Esophagus (tissue), 2 donors: ENCODE data around the gene CDC42EP5. TPM values are rescaled to one million over a fixed set of nuclear protein-coding genes. Genes with fewer than 3 reads are reported as not detected.
A peak's percentile ranks its signal among the peaks of the same experiment; 100 is the strongest.

Experiments used
- H3K27ac ChIP-seq, 2 donors: one replicate each; pipeline ENCODE4 v1.5.1; 2013; ENCODE audit warnings: low read depth in 2 of 2, mild to moderate bottlenecking in 2 of 2, inconsistent platforms in 1 of 2, low read length in 1 of 2, moderate library complexity in 1 of 2
- H3K27me3 ChIP-seq, 2 donors: one replicate each; pipeline ENCODE4 v1.6.1; 2013; ENCODE audit warnings: low read length in 2 of 2, control low read depth in 1 of 2, mild to moderate bottlenecking in 1 of 2; ENCODE audit not compliant: insufficient read depth in 2 of 2, control insufficient read depth in 1 of 2
- H3K36me3 ChIP-seq, 2 donors: one replicate each; pipeline ENCODE4 v1.6.1; 2013; ENCODE audit warnings: low read length in 1 of 2; ENCODE audit not compliant: control insufficient read depth in 2 of 2, insufficient read depth in 2 of 2
- H3K4me1 ChIP-seq, 2 donors: one replicate each; pipeline ENCODE4 v1.6.1; 2013; ENCODE audit warnings: low read length in 1 of 2; ENCODE audit not compliant: control insufficient read depth in 2 of 2, insufficient read depth in 2 of 2
- H3K4me3 ChIP-seq, 2 donors: one replicate each; pipeline ENCODE4 v1.5.1; 2013; ENCODE audit warnings: low read length in 2 of 2, mild to moderate bottlenecking in 2 of 2, low read depth in 1 of 2, moderate library complexity in 1 of 2
- H3K9me3 ChIP-seq, 2 donors: one replicate each; pipeline ENCODE4 v1.6.1; 2013; ENCODE audit warnings: mild to moderate bottlenecking in 2 of 2, low read depth in 1 of 2, low read length in 1 of 2, moderate library complexity in 1 of 2; ENCODE audit not compliant: control insufficient read depth in 2 of 2, insufficient read depth in 1 of 2
- WGBS, 2 donors: extraction: QIAGEN DNeasy Blood & Tissue Kit; methylation state at CpG; one replicate each; pipeline ENCODE4 v1.1.7; 2013; 5-methylcytosine and 5-hydroxymethylcytosine counted together
- polyA plus RNA-seq, 2 donors: library from polyadenylated mRNA; stranded (reverse); fragments of 200-250 nt; gene quantifications; one replicate each; pipeline ENCODE4 v1.2.3, GENCODE V29; 2013
- donor health status: healthy with polysubstance abuse.
- donor health status: Bipolar disorder and iron deficiency.

CDC42EP5 gene
- polyA plus RNA-seq, 2 donors, result 7.0 to 13.1 TPM

DNA sequence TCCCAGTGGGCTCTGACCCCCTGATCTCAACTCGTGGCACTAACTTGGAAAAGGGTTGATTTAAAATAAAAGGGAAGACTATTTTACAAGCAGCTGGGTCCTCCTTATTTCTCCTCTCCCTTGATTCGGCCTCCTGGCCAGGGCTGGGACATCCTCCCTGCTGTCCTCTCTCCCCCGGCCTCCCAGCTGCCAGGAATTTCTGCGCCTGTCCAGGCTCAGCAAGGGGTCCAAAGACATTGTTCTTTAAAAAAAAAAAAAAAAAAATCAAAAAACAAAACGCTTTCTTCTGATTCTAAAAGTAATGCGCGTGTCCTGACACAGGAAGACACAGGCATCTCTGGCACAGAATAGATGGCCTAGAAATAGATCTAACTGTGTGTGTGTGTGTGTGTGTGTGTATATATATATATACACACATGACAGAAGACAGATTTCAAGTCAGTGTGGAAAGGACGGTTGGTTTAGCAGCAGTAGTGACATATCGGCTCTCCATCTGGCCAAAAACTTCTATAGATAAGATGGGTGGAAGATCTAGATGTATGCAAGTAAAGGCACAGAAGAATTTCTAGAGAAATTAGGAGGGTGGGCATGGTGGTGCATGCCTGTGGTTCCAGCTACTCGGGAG, 36.4 kb downstream of the CDC42EP5 start:
- H3K9me3 ChIP-seq, result no peaks in the 10 kb centered on the region
- WGBS, 2 donors, result 83 to 85% methylated on average over 10 of the region's 10 CpGs

DNA sequence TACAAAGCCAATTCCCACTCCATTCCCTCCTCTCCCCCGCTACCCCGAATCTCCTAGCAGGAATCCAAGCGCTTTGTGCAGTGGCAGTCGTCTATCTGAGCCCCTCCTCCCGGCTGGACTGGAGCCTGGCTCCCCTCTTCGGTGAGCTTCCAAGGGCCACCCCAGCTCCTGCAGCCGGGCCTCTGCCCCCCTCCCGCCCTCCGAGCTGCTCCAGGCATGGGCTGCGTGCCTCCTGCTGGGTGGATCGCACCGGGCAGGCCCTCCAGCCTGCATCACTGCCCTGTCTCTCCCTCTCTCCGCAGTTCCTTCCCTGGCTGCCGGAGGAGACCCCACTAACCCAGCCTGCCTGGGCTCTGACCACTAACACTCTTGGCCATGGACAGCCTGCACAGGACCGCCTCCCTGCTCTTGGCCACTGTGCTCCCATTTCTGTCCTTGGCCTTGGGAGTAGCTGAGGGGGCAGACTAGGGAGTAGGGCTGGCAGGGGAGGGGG, 37.0 kb downstream of the CDC42EP5 start:
- no peak overlapping the region for H3K27ac ChIP-seq
- no peaks in the 10 kb centered on the region for H3K27me3 ChIP-seq
- 49 to 57% methylated on average over 13 to 15 of the region's 15 CpGs for WGBS, 2 donors
- H3K4me1 ChIP-seq, result peaks cover 3 to 7% of the 10 kb centered on the region in 2 donors
- H3K9me3 ChIP-seq, result no peaks in the 10 kb centered on the region
- no peak overlapping the region for H3K4me3 ChIP-seq
- H3K36me3 ChIP-seq, result peaks cover 1 to 4% of the 10 kb centered on the region in 2 donors

More for the DNA sequence above, 36.4 kb downstream of the CDC42EP5 start:
- H3K4me1 ChIP-seq, result peaks cover 0 to 7% of the 10 kb centered on the region in 2 donors
- H3K4me3 ChIP-seq, result no peak overlapping the region
- H3K27ac ChIP-seq, result no peak overlapping the region
- peaks cover 1 to 4% of the 10 kb centered on the region in 2 donors for H3K36me3 ChIP-seq
- no peaks in the 10 kb centered on the region for H3K27me3 ChIP-seq

DNA sequence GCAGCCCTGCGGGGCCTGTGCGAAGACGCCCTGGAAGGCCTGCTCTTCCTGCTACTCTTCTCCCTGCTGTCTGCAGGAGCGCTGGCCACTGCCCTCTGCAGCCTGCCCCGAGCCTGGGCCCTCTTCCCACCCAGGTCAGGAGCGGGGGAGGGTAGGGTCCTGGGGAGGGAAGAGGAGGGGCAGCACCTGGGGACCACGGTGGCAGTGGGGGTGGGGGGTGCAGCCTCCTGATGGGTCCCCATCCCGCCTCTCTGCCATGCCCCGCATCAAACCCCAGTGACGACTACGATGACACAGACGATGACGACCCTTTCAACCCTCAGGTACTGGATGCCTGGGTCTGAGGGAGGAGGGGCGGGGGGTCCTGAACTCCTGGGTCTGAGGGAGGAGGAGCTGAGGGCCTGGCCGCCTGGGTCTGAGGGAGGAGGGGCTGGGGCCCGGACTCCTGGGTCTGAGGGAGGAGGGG, 37.5 kb downstream of the CDC42EP5 start:
- Histone ChIP-seq H3K27me3 (no peaks in the 10 kb centered on the region), H3K4me1 (peaks cover 8 to 12% of the 10 kb centered on the region in 2 donors), H3K4me3 (no peak overlapping the region), H3K36me3 (peaks cover 1 to 4% of the 10 kb centered on the region in 2 donors), H3K9me3 (no peaks in the 10 kb centered on the region), H3K27ac (no peak overlapping the region)
- WGBS, 2 donors, result 38 to 51% methylated on average over 12 to 16 of the region's 16 CpGs

DNA sequence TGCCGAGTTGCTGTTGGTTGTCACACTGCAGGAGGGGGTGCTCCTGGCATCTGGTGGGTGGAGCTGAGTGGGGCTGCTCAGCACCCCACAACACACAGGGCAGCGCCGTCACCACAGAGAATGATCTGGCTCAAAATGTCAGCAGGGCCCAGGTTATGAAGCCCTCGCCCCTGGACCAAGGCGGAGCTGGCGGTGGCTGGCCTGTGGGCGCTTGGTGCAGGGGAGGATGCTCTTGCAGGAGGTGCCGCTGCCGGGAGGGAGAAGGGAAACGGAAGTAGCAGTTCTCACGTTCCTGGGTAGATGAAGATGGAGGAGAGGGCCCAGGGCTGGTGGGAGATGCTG, 38.3 kb downstream of the CDC42EP5 start:
- WGBS, 2 donors, result 37 to 44% methylated on average over 11 of the region's 11 CpGs
- H3K4me3 ChIP-seq, result no peak overlapping the region
- H3K27me3 ChIP-seq, result no peaks in the 10 kb centered on the region
- no peaks in the 10 kb centered on the region for H3K9me3 ChIP-seq
- no peak overlapping the region for H3K27ac ChIP-seq
- peaks cover 1 to 4% of the 10 kb centered on the region in 2 donors for H3K36me3 ChIP-seq
- peaks cover 9 to 12% of the 10 kb centered on the region in 2 donors for H3K4me1 ChIP-seq

DNA sequence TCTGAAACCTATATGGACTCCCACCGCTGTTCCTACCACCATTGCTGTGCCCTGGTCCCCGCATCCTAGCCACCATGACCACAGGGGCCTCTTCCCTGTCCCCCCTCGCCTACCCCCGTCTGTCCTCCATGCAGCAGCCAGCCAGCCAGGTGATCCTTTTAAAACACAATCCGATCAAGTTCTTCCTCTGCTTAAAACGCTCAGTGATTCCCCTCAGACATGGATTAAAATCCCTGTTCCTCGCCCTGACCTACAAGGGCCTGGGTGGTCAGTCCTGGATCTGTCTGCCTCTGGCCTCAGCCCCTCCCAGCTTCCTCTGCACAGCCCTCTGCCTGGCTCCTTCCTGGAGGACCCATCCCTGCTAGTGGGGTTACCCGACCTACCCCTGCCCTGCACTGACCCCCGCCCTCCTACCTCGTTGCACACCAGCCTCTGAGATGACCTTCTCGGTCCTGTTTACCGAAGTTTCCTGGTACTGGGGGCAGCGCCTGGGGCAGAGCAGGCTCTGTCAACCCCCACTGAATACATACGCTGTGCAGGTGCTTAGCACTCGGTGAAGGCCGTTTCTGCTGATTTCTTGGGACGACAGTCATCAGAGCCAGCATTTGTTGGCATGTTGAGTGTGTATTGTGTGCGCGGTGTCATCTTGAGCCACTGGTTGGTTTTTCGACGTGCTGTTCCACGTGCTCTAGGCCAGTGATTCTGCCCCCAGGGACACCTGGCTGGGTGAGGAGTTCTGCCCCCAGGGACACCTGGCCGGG, 38.8 kb downstream of the CDC42EP5 start:
- H3K4me3 ChIP-seq, result no peak overlapping the region
- peaks cover 9 to 12% of the 10 kb centered on the region in 2 donors for H3K4me1 ChIP-seq
- 45 to 47% methylated on average over 23 of the region's 23 CpGs for WGBS, 2 donors
- H3K27ac ChIP-seq, result no peak overlapping the region
- no peaks in the 10 kb centered on the region for H3K27me3 ChIP-seq
- peaks cover 1 to 4% of the 10 kb centered on the region in 2 donors for H3K36me3 ChIP-seq
- H3K9me3 ChIP-seq, result no peaks in the 10 kb centered on the region

DNA sequence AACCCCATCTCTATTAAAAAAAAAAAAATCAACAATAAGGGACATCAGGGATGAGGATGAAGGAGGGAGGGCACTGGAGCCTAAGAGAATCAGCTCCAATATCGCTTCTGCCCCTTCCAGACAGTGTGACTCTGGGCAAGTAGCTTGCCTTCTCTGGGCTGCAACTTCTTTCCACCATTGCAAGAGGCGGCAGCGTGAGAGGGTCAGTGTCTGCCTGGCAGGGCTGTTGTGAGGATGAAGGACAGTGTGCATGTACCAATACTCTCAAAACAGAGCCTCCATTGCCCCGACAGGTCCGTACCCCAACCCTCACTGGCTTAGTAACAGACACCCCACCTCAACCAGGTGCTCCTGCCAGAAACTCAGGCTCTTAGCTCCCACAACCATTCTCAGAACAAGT, 39.4 kb downstream of the CDC42EP5 start:
- no peak overlapping the region for H3K4me3 ChIP-seq
- no peak overlapping the region for H3K27ac ChIP-seq
- H3K36me3 ChIP-seq, result no peaks in the 10 kb centered on the region
- peaks cover 0 to 2% of the 10 kb centered on the region in 2 donors for H3K27me3 ChIP-seq
- H3K9me3 ChIP-seq, result no peaks in the 10 kb centered on the region
- 80 to 91% methylated on average over 5 of the region's 5 CpGs for WGBS, 2 donors
- H3K4me1 ChIP-seq, result peaks cover 9% of the 10 kb centered on the region in 2 donors

DNA sequence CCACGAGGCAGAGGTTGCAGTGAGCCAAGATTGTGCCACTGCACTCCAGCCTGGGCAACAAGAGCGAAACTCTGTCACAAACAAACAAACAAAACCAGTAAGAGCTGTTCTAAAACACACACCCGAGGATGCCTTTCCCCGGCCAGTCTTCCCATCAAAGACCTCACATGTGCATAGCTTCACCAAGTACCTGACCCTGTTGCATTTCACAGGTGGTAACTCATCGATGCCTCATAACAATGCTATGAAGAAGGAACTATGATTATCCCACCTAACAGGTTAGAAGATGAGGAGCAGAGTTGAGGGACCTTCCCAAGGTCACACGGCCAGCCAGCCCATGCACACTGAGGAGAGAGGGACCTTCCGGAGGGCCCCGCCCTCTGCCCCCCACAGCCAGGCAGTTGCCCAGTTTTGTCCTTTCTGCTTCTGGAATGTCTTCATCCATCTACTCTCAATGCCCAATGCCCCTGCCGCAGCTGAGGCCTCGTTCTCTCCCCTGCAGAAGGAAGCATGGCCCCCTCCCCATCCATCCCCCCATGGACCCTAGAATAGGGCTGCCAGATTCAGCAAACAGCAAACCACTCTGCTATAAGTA, 40.9 kb downstream of the CDC42EP5 start:
- Histone ChIP-seq H3K4me3 (no peak overlapping the region), H3K27me3 (peaks cover 0 to 3% of the 10 kb centered on the region in 2 donors), H3K4me1 (peaks cover 9% of the 10 kb centered on the region in 2 donors), H3K9me3 (no peaks in the 10 kb centered on the region), H3K27ac (peak overlapping the region in 1 of 2 donors; percentile 11), H3K36me3 (no peaks in the 10 kb centered on the region)
- 62 to 64% methylated on average over 10 of the region's 10 CpGs for WGBS, 2 donors

DNA sequence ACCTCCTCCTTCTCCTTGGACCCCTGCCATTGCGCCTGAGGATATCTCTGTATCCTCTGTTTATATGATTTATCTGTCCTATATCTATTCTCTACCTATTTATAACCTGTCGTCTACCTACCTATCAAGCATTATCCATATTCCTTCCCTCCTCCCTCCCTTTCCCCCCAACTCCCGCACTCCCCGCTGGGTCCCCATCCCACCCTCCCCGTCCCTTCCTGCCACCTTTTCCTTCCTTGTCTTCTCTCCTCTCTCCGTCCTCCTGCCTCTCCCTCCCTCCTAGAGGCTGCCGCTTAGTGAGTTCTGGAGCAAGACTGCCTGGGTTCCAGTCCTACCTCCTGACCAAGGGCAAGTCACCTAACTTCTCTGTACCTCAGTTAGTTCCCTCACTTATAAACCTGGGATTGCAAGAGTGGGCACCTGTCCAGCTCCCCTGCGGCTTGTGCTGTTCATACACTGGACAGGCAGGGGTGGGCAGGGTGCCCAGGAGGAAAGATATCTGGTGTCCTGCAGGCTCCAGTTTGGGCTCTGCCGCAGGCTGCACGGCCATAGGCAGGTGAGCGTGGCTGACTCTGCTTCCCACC, 41.7 kb downstream of the CDC42EP5 start:
- Histone ChIP-seq H3K4me3 (peak overlapping the region; percentile 33 to 39), H3K4me1 (peaks cover 9% of the 10 kb centered on the region in 2 donors), H3K27ac (peak overlapping the region; percentile 62 to 66), H3K27me3 (peaks cover 0 to 3% of the 10 kb centered on the region in 2 donors), H3K9me3 (no peaks in the 10 kb centered on the region), H3K36me3 (no peaks in the 10 kb centered on the region)
- WGBS, 2 donors, result 20 to 22% methylated on average over 11 of the region's 11 CpGs
